Measurements from ENCODE around the gene ABCC2.
"Not testable (repeated sequence)": the region's sequence is repeated elsewhere in the genome, so short reads cannot be mapped to it uniquely, and the experiment has no call there.

Gene ABCC2

DNA sequence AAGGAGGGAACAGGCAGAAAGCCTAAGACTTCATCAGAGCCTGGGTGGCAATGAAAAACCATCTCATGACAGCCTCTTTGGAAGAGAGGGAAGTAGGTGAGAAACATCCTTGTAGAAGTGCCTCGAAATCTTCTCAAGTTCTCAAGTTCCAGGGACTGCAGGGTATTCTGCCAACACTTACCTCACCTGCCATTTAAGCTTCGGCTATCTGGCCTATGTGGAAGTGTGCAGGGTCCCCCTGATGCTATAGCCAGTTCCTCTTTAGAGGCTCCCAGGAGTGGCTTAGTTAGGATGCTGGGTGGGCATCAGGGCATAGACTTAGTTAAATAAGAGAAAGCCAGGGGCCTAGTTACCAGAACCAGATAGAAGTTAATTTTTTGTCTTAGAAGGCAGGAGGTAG lies 27.0 kb downstream of the ABCC2 start:
- DNase-seq (ENCODE audit: low spot score) = no peak

DNA sequence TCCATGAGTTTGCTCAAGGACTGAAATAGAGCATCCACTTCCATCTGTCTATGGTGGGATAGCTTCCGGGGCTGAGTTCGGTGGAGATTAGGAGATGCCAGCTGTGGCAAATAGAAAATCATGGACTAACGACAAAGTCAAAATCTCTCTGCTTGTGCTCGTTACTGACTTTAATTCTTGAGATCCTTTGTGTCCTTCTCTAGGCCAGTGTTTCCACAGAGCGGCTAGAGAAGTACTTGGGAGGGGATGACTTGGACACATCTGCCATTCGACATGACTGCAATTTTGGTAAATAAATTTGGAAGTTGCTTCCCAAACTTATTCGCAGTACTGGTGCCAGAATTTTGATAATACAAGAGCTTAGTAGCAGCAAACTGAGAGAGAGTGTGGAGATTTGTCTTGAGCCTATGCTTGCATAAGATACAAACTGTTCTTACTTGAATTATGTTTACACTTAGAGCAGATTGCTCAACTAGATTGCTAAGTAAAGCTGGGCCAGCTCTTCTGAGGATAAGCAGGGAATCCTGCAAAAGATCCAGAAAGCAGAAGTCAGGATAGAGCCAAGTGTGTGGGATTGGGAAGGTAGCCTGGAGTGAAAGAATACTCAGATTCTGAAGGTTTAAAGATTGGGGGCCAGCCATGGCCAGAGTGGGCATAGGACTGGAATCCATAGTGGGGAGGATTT lies 27.6 kb downstream of the ABCC2 start:
- no peak for DNase-seq (ENCODE audit: low spot score)

DNA sequence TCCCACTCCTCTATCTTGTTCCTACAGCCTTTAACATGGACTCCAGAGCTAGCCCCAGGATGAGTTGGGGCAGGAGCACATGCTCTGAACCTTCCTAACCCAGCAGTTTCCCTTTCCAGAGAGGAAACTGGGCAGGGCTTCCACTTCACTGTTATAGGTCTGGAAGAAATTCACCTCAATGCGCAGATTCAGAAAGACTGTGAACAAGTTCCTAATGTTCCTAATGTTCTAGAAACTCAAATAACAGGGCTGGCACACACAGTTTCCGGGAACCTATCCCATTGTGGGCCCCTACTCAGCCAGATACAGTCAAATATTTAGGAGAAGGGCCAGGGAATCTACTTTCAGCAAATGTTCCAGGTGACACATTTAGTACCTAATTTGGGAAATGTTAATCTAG lies 29.7 kb downstream of the ABCC2 start:
- no peak for DNase-seq (ENCODE audit: low spot score)

DNA sequence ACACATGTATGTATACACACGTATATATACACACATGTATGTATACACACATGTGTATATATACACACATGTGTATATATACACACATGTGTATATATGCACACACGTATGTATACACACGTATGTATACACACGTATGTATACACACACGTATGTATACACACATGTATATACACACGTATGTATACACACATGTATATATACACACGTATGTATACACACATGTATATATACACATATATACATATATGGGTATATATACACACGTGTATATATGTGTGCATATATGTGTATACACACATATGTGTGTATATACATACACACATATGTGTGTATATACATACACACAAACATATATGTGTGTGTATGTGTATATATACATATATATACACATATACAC lies 31.7 kb downstream of the ABCC2 start:
- no peak for DNase-seq (ENCODE audit: low spot score)

DNA sequence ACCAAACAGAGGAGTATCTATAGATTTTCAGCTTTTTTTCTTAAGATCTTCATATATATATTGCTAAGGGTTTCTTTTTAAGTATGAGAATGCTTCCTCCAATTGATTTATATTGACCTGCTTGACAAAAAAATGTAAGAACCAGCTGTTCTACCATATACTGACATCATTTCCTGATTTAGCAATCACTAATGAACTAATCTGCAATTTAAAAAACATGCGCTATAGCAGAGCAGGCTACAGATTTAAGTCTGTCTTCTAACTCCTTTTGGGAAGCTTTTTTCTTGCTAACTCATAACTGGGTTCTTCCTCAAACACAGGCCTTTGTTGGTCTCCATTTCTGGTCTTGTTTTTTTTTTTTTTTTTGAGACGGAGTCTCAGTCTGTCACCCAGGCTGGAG lies 33.2 kb downstream of the ABCC2 start:
- no peak for DNase-seq (ENCODE audit: low spot score)

DNA sequence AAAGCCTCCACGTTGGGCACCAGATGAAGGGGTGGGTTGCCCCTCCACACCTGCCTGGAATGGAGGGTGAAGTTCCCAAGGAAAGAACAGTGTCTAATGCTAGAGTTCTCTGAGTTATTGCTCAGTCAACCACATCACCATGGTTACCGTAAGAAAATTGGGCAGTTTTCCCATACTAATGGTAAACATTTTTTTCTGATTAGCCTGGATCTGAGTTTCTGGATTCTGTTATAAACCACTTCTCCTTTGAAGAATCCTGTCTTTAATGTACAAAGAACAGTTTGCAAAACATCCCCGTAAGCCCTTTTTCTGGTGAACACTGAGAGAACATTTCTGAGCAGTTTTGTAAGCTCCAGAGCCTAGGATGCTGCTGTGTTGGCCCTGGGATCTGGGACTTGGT lies 45.5 kb downstream of the ABCC2 start:
- no peak for DNase-seq (ENCODE audit: low spot score)

DNA sequence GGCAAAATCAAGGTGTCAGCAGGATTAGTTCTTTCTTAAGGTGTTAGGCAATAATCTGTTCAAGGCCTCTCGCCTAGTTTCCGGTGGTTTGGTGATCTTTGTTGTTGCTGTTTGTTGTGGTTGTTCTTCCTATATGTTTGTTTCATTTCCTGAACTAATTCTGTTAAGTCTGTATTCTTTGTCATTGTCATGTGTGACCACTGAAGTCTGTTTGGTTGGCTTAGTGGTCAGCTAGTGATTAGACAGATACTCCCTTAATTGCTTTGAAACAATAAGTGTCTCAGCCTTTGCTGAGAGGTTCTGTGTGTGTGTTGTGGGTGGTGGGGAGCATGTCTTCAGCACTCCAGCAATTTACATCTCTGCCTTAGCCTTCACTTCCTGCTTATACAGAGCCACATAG lies 46.0 kb downstream of the ABCC2 start:
- no peak for DNase-seq (ENCODE audit: low spot score)

DNA sequence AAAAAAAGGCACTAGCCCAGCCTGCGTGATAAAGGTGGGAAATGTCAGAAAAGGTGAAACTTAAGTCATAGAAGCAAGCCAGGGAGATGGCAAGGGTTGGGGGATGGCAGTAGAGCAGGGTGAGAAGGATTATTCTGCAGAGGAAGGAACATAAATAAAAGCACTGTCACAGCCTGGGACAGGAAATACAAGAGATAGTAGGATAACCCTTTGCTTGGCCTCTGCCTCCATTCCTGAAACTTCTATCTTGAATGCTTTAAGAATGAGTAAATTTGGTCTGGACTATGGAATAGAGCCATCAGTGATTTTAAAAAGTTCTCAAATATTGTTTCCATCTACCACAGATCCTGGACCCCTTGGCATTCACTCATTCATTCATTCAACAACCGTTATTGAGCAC lies 50.0 kb downstream of the ABCC2 start:
- DNase-seq (ENCODE audit: low spot score) = no peak

DNA sequence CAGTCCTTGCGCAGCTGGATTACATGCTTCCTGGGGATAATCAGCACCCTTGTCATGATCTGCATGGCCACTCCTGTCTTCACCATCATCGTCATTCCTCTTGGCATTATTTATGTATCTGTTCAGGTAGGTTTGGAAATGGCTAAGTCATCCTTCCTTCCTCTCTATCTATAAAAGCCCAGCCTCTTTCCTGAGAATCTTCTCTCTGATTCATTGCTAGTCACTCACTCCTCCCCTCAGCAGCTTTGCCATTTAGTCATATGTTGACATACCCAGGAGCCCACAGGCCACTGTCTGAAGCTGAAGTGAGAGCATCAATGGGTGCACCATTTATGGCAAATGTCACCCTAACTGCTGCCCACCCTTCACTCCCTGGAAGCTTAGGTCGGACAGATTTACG lies 52.0 kb downstream of the ABCC2 start:
- DNase-seq (ENCODE audit: low spot score) = no peak

DNA sequence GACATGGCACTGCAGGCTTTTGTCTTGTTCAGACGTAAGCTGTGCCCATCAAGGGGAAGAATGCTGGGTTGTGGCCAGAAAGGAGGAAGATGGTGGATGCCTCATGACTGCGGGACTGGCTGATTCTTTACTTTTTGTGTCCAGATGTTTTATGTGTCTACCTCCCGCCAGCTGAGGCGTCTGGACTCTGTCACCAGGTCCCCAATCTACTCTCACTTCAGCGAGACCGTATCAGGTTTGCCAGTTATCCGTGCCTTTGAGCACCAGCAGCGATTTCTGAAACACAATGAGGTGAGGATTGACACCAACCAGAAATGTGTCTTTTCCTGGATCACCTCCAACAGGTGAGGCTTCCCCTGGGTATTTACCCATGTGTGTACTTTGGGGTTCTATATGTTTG lies 53.5 kb downstream of the ABCC2 start:
- no peak for DNase-seq (ENCODE audit: low spot score)

DNA sequence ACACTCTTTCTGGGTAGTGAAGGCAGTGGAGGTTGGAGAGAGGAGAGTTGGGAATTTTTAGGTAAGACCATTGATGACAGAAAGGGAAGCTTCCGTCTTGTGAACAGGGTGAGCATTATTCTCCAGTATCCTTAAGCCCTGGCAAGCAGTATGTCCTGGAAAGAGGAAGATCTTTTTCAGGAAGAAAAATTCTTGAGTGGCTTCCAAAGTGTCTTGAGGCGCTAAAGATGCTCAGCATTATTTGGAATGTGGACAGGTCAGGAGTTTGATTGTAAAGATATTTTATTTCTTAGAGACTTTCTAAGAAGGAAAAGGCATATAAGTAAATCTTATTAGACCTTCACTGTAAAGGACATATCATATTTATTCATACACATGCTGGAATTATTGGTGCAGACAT lies 54.3 kb downstream of the ABCC2 start:
- no peak for DNase-seq (ENCODE audit: low spot score)

DNA sequence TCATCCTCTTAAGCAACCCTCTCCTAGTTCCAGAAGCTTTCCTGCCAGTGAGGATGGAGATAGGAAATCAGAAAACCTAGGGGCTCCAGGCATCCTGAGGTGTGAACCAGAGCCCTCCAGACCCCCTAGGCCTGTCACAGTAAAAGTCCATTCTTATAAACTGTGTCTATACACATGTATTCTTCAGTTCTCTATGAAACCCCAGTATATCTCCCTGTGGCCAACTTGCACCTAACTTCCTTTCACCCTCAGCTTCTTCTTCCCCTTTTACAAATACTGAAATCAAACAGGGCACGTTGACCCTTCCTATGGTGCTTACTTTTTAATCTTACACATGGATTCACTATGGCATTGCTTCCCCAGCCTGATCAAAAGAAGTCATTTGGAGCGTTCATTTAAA lies 58.4 kb downstream of the ABCC2 start:
- not testable (repeated sequence) for DNase-seq (ENCODE audit: low spot score)

DNA sequence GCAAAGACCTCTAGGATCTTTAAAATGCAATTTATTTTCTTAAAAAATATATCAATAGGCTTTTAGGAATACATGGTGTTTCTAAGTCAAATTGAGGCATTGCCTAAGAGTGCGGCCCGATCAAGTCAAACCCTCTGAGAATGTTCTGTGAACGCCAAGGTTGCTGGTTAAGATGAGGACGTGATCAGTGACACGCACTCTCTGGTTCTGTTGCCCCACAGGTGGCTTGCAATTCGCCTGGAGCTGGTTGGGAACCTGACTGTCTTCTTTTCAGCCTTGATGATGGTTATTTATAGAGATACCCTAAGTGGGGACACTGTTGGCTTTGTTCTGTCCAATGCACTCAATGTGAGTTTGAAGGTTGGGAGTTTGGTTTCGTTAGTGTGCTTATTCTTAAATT lies 59.3 kb downstream of the ABCC2 start:
- no peak for DNase-seq (ENCODE audit: low spot score)

DNA sequence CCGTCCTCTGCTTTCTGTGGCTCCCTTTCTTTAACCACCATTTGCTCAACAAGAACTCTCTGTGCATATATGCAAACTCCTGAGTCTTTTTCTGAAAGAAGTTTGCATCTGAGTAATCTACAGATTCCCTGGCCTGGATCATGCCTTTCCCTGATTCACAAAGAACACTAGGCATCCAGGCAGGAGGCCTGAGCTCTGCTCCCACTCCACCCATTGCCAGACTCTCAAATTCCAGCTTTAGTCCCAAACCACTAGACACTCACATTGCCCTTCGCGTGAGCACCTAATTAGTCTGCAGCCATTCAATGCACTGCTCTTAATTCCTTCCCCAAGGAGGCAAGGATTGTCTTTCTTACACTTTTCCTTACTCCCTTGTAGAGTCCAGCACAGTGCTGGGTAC lies 60.9 kb downstream of the ABCC2 start:
- DNase-seq (ENCODE audit: low spot score) = no peak

DNA sequence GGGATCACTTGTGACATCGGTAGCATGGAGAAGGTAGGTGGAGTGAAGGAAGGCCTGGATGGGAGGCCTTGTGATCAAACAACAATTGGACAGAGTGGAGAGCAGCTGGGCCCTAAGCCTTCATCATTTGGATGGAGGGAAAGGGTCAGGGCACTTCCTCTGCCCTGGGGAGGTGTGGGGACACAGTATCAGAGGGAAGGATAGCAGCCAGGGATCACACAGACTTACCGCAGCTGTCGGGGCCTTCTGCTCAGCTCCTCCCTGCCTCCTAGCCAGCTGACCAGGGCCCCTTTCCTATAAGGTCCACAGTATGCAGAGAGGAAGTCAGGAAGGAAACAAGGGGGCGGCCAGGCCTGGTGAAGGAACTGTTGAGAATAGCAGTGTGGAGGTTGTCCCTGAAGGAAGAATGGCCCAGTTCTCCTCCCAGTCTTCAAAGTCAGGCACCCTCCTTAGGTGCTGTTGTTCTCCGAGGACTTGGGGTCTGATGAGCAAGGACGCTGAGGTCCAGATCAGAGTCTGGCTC lies 62.1 kb downstream of the ABCC2 start:
- no peak for DNase-seq (ENCODE audit: low spot score)

DNA sequence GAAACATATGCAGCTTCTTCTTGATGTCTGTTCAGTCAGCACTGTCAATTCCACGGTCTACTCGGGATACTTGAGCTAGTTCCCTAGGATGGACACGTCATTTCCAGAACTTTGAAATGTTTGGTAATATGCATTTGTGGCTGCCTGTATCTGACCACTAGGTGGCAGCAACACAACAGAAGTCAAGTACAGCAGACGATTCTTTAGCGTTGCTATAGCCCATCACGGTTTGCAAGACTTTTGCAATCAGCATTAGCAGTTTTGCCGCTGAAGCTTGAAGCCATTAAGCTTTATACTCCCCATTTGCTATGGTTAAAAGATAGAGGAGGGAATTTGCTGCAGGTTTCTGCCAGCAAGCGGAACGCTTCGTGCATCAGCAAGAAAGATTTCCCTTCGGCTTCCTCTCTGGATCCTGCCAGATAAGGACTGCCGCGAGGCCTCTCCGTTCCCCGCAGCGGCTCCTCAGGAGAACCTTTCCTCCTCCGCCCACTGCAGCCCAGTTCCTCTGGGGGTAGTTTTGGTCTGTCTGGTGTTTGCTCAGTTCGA lies 63.5 kb downstream of the ABCC2 start:
- DNase-seq (ENCODE audit: low spot score) = peak; percentile 77

DNA sequence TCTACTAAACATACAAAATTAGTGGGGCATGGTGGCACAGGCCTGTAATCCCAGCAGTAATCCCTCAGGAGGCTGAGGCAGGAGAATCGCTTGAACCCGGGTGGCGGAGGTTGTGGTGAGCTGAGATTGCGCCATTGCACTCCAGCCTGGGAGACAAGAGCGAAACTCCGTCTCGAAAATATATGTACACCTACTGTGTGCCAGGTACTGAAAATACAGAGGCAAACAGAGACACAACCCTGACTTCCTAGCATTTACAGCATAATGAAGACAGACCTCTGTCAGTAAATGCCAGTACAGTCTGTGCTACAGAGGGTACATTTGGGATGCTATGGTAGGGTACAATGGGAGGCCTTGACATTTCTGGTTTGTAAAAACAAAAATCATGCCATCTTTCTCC lies 66.6 kb downstream of the ABCC2 start:
- no peak for DNase-seq (ENCODE audit: low spot score)

DNA sequence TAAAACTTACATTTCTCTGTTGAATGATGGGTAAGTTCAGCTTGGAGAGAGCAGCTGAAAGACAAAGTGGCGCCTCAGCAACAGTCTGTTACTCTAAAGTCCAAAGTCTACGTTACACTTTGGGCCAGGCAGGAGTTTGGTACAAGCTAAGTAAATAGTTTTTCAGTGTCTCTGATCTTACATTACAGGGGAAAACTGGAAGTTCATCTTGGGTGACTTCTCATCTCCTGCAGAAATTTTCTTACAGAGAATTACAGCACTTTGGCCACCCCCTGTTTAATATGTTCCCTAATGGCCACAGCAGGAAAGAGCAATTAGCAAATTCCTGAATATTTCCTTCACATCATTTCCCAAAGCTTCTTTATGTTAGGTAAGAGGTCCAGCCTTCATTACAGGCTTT lies 67.1 kb downstream of the ABCC2 start:
- no peak for DNase-seq (ENCODE audit: low spot score)

DNA sequence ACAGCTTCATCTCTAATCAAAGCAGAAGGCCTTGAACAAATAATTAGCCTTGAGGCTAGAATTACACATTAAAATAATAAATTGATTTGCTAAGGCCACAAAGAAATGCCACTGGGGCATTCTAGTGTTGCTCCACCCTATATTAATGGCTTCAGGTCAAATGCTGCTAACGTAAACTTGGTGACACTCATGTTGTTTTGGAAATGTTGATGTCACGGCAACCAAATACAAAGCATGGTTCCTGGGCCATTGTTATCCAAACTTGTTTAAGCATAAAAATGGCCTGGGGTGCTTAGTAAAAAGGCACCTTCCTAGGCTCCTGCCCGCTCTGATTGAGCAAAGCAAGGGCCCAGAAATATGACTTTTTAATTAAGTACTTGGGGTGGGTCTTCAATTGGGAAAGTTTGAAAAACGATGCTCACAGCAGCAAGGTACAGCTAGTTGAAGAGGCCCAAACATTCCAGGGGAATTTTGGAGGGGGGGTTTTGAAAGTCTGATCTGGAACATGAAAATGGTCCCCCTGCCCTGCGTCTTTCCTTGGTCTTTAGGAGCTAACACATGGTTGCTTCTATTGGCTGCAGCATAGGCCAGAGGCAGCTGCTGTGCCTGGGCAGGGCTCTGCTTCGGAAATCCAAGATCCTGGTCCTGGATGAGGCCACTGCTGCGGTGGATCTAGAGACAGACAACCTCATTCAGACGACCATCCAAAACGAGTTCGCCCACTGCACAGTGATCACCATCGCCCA lies 67.8 kb downstream of the ABCC2 start:
- no peak for DNase-seq (ENCODE audit: low spot score)

DNA sequence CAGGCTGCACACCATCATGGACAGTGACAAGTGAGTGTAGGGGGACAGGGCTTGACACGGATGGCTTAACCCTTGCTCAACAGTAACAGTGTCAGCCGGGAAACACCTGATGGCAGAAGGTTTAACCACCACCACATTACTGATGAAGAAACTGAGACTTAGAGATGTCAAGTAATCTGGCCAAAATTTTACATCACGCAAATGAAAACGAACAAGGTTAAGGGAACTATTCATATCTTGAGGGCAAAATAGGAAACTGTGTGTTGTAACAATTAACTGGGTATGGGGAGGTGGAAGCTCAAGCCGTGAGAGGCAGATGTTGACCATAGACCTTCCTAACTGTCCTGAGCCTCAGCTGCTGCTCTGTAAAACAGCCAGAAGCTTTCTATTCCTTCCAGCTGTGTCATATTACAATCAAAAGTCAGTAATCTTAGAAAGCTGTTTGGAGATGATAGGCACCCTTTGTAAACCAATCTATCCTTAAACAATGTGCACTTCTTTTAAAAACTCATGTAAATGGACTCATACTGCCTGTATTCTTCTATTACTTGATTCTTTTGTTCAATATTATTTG lies 68.4 kb downstream of the ABCC2 start:
- no peak for DNase-seq (ENCODE audit: low spot score)

DNA sequence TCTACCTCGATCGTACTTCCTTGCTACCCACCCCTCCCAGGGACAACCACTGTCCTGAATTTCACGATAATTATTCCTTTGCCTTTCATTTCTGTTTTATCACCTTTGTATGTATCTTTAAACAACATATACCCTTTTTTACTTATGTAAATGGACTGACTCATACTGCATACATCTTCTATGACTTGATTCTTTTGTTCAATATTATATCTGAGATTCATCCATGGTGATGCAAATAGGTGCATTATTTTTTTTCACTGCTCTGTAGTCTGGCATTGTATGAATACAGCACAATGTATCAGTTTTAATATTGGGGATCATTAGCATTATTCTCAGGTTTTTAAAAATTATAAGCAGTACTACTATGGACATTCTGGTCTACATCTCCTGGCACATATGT lies 69.4 kb downstream of the ABCC2 start:
- no peak for DNase-seq (ENCODE audit: low spot score)

DNA sequence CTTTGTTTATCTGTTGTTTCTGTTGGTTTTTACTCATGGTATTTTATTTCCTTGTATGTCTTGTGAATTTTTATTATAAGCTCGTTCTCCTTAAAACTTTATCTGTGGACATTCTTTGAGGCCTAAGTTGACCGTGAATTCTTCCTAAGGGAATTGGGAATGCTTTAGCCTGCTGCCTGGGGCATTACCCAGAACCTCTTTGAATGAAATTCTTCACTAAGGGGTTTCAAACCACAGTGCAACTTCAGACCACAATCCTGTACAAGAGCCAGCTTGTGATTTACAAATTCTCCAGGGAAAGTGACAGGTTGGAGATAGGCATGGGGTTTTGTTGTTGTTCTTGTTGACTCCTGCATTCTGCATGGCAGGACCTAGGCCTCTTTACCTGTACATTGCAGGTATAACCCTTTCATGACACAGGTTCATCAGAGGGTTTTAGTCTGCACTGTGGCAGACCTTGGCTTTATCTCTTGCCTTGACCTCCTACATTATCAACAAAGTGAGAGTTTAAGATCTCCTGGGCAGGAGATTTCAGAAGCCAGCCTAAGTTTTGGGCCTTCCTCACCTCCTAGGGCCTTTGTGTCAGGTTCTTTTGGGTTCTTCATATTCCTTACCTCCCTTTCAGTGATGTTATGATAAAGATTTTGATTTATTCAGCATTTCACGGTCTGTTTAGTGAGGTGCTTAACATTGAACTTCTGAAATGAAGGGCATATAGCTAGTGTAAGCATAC lies 70.2 kb downstream of the ABCC2 start:
- DNase-seq (ENCODE audit: low spot score) = no peak

All from CD4-positive, alpha-beta T cell treated with Interleukin-6 at 100 ng/mL for 8 hours (primary cell).